ENCODE measurements around the gene TBC1D22A. TPM values are rescaled to one million over a fixed set of nuclear protein-coding genes. Genes with fewer than 3 reads are reported as not detected.

TBC1D22A gene
- polyA plus RNA-seq, 1 of the 3 experiments (the other 2 are of a cell fraction), result 16.5 TPM

- WGBS (ENCODE audit: low lambda C conversion rate), result over 99% methylated on average over 11 of the region's 11 CpGs
- Histone ChIP-seq H3F3A (replicated peaks; ENCODE audit: insufficient read depth) (no peaks in the 10 kb centered on the region), H3K36me3 (replicated peaks in 1 of 2; ENCODE audit: control insufficient read depth in 1 of 2, insufficient read depth in 2 of 2, low read length in 1 of 2) (peaks cover 0 to 3% of the 10 kb centered on the region in 2 experiments), H3K9me3 (no peaks in the 10 kb centered on the region), H3K27ac (ENCODE audit: low read depth in 2 of 2, low read length in 1 of 2) (no peak overlapping the region), H3K9ac (no peak overlapping the region), H3K4me3 (ENCODE audit: low read depth in 2 of 2, low read length in 1 of 2) (no peak overlapping the region), H3K9me2 (no peaks in the 10 kb centered on the region), H2AFZ (ENCODE audit: low read depth) (no peak overlapping the region), H3K4me1 (ENCODE audit: control insufficient read depth in 1 of 2, insufficient read depth in 2 of 2, low read depth in 1 of 2, low read length in 1 of 2) (peaks cover 5 to 8% of the 10 kb centered on the region in 2 experiments; a peak in 2 of 4 replicates), H3K79me2 (ENCODE audit: insufficient read depth) (peaks cover 92% of the 10 kb centered on the region), H3K27me3 (ENCODE audit: insufficient read depth) (no peaks in the 10 kb centered on the region), H3K4me2 (no peak overlapping the region), H4K20me1 (ENCODE audit: insufficient read depth) (peaks cover 22% of the 10 kb centered on the region; the same call in 1 of the 2 replicates)
- ChIA-PET CTCF (interaction anchor here (1.2 to 1.3 kb wide), 2 partner anchors 32 to 204 kb away, joined by 3 read pairs; no protein-coding TSS in a partner anchor), POLR2A (no interaction called here)
- no peak for DNase-seq
- no peak for TF ChIP-seq TAF1 (IDR thresholded peaks at IDR 0.05; ENCODE audit: borderline replicate concordance, low read depth, low read length)
- no peak for TF ChIP-seq ELF1 (IDR thresholded peaks at IDR 0.05)
- TF ChIP-seq RXRA (IDR thresholded peaks at IDR 0.05; ENCODE audit: borderline replicate concordance, low read depth), result no peak
- no peak for TF ChIP-seq USF2 (IDR thresholded peaks at IDR 0.05; ENCODE audit: borderline replicate concordance, low read depth, low read length)
- no peak for TF ChIP-seq GATA2 (CRISPR knock-in tag; IDR thresholded peaks at IDR 0.05)
- no peak for TF ChIP-seq FOXM1 (IDR thresholded peaks at IDR 0.05; ENCODE audit: low read depth)
- no peak for TF ChIP-seq SIN3A (IDR thresholded peaks at IDR 0.05; ENCODE audit: borderline replicate concordance, low read depth, low read length)
- no peak for TF ChIP-seq GABPA (IDR thresholded peaks at IDR 0.05; ENCODE audit: low read depth)
- no peak for TF ChIP-seq CHD2 (IDR thresholded peaks at IDR 0.05; ENCODE audit: low read length, partially characterized antibody)
- TF ChIP-seq EZH2phosphoT487 (IDR thresholded peaks at IDR 0.05; ENCODE audit: borderline replicate concordance, low read depth), result no peak
- no peak for TF ChIP-seq USF1 (IDR thresholded peaks at IDR 0.05; ENCODE audit: borderline replicate concordance, low read depth)
- TF ChIP-seq NRF1 (IDR thresholded peaks at IDR 0.05; ENCODE audit: low read depth, low read length), result no peak
- TF ChIP-seq YY1 (IDR thresholded peaks at IDR 0.05; ENCODE audit: low read depth), result no peak
- TF ChIP-seq MEF2A (IDR thresholded peaks at IDR 0.05; ENCODE audit: borderline replicate concordance, low read depth), result no peak
Observed at GRCh38 chr22:46767249-46767985, 5.0 kb downstream of the TBC1D22A start.

- no peaks in the 10 kb centered on the region for H3F3A ChIP-seq (replicated peaks; ENCODE audit: insufficient read depth)
- peaks cover 33% of the 10 kb centered on the region for H4K20me1 ChIP-seq (ENCODE audit: insufficient read depth)
- H3K4me3 ChIP-seq (ENCODE audit: low read depth in 2 of 2, low read length in 1 of 2), result no peak overlapping the region
- POLR2A ChIA-PET, result no interaction called here
- no peak overlapping the region for H3K9ac ChIP-seq
- H3K79me2 ChIP-seq (ENCODE audit: insufficient read depth), result peaks cover 91% of the 10 kb centered on the region
- CTCF ChIA-PET, result interaction anchor here (1.3 to 1.5 kb wide), 2 partner anchors 11 to 33 kb away, joined by 4 read pairs; no protein-coding TSS in a partner anchor
- no peak overlapping the region for H2AFZ ChIP-seq (ENCODE audit: low read depth)
- H3K4me1 ChIP-seq (ENCODE audit: control insufficient read depth in 1 of 2, insufficient read depth in 2 of 2, low read depth in 1 of 2, low read length in 1 of 2), result peaks cover 0 to 4% of the 10 kb centered on the region in 2 experiments; a peak in 1 of 4 replicates
- H3K36me3 ChIP-seq (replicated peaks in 1 of 2; ENCODE audit: control insufficient read depth in 1 of 2, insufficient read depth in 2 of 2, low read length in 1 of 2), result peaks cover 0 to 3% of the 10 kb centered on the region in 2 experiments
- no peaks in the 10 kb centered on the region for H3K9me2 ChIP-seq
- no peak overlapping the region for H3K27ac ChIP-seq (ENCODE audit: low read depth in 2 of 2, low read length in 1 of 2)
- H3K27me3 ChIP-seq (ENCODE audit: insufficient read depth), result no peaks in the 10 kb centered on the region
- no peak for DNase-seq
- no peak overlapping the region for H3K4me2 ChIP-seq
- TF ChIP-seq CHD2 (IDR thresholded peaks at IDR 0.05; ENCODE audit: low read length, partially characterized antibody) (no peak), GATA2 (CRISPR knock-in tag; IDR thresholded peaks at IDR 0.05) (no peak), TAF1 (IDR thresholded peaks at IDR 0.05; ENCODE audit: borderline replicate concordance, low read depth, low read length) (no peak), NFIC (IDR thresholded peaks at IDR 0.05; ENCODE audit: borderline replicate concordance) (no peak), YY1 (IDR thresholded peaks at IDR 0.05; ENCODE audit: low read depth) (no peak), USF1 (IDR thresholded peaks at IDR 0.05; ENCODE audit: borderline replicate concordance, low read depth) (no peak)
- 72% methylated on average over 4 of the region's 17 CpGs for WGBS (ENCODE audit: low lambda C conversion rate)
- H3K9me3 ChIP-seq, result no peaks in the 10 kb centered on the region
Observed at GRCh38 chr22:46769191-46769675, 6.8 kb downstream of the TBC1D22A start.
